WTC11 (cell line): ENCODE data around the gene MAGEA8.

Experiments
- ELF4 ChIP-seq: sonication (generic); formaldehyde crosslinking; IDR thresholded peaks from 2 replicates; pipeline ENCODE4 v1.8.1; 2022; ENCODE audit warnings: low read depth, mild to moderate bottlenecking, moderate library complexity, missing genetic modification reagents
- FOXJ3 ChIP-seq: sonication (generic); formaldehyde crosslinking; IDR thresholded peaks from 2 replicates; pipeline ENCODE4 v1.9.0; 2021; ENCODE audit warnings: missing genetic modification reagents, mild to moderate bottlenecking, borderline replicate concordance
- TF ChIP-seq, protein P1 (sequence below): fragments of 200-600 bp; IDR thresholded peaks from 2 replicates; pipeline ENCODE4 v1.8.0; 2022; ENCODE audit warnings: antibody characterized with exemption

- TF ChIP-seq, protein P1, sequence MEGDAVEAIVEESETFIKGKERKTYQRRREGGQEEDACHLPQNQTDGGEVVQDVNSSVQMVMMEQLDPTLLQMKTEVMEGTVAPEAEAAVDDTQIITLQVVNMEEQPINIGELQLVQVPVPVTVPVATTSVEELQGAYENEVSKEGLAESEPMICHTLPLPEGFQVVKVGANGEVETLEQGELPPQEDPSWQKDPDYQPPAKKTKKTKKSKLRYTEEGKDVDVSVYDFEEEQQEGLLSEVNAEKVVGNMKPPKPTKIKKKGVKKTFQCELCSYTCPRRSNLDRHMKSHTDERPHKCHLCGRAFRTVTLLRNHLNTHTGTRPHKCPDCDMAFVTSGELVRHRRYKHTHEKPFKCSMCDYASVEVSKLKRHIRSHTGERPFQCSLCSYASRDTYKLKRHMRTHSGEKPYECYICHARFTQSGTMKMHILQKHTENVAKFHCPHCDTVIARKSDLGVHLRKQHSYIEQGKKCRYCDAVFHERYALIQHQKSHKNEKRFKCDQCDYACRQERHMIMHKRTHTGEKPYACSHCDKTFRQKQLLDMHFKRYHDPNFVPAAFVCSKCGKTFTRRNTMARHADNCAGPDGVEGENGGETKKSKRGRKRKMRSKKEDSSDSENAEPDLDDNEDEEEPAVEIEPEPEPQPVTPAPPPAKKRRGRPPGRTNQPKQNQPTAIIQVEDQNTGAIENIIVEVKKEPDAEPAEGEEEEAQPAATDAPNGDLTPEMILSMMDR: no peak
- TF ChIP-seq ELF4 (CRISPR knock-in tag): no peak
- no peak for TF ChIP-seq FOXJ3 (CRISPR knock-in tag)
Observed at GRCh38 chrX:149903889-149904748, 23.1 kb downstream of the MAGEA8 start.
